GM23248 (cell line): Measurements from ENCODE around the gene LRRIQ3.

Experiments
- EZH2 ChIP-seq: fragments of 200-600 bp; sonication (generic); IDR thresholded peaks from 2 replicates; pipeline ENCODE4 v1.6.1; 2018; ENCODE audit warnings: antibody characterized with exemption, mild to moderate bottlenecking; ENCODE audit not compliant: insufficient read depth, poor library complexity, severe bottlenecking
- EZH2phosphoT487 ChIP-seq: fragments of 200-600 bp; sonication (generic); IDR thresholded peaks from 2 replicates; pipeline ENCODE4 v1.6.1; 2018; ENCODE audit warnings: antibody characterized with exemption, moderate library complexity, mild to moderate bottlenecking, low read depth; ENCODE audit not compliant: insufficient read depth

GRCh38 chr1:74053407-74053806, 144.6 kb downstream of the LRRIQ3 start:
- no peak for TF ChIP-seq EZH2
- no peak for TF ChIP-seq EZH2phosphoT487
